Measurements from ENCODE around the gene MARK4.

- TF ChIP-seq EZH2 (IDR thresholded peaks at IDR 0.05; ENCODE audit: insufficient read depth, poor library complexity, severe bottlenecking) (no peak), EZH2phosphoT487 (IDR thresholded peaks at IDR 0.05; ENCODE audit: insufficient read depth, low read depth) (no peak)
These were observed 98.0 kb downstream of the MARK4 start for GRCh38 chr19:45349126-45349415.

Measured in GM23248 (cell line).